A549 (cell line): ENCODE measurements around the gene C5AR1. TPM values are rescaled to one million over a fixed set of nuclear protein-coding genes. Genes with fewer than 3 reads are reported as not detected.

Experiments
- ATAC-seq, 2 experiments: fragments of 200-7000 bp in 1 of 2; fragments of >200 bp in 1 of 2; cut with Nextera tagmentation in 1 of 2; cut with Tn5 transposase in 1 of 2; 3 replicates each; pipeline versions ENCODE4 v1.8.0 to v1.9.1; 2018 to 2020; ENCODE audit warnings: mild to moderate bottlenecking in 1 of 2, moderate library complexity in 1 of 2
- CTCF ChIA-PET: fragments of 300-600 bp; sonication (Branson Sonifier 250); formaldehyde crosslinking; extraction: SDS; loops from one replicate; lab custom pipeline; 2021; ENCODE audit warnings: antibody characterized with exemption, inconsistent platforms; lab: Yijun Ruan, JAX
- POLR2A ChIA-PET: fragments of 350-600 bp; formaldehyde crosslinking; extraction: SDS; loops from one replicate; lab custom pipeline; 2021; ENCODE audit warnings: antibody characterized with exemption, inconsistent platforms; lab: Yijun Ruan, JAX
- DNase-seq, 2 experiments: peaks; one replicate each; pipeline versions ENCODE4 v3.0.0 to v3.0.0-alpha.2; 2011 to 2016; ENCODE audit warnings: low read depth in 1 of 2, low spot score in 1 of 2
- FAIRE-seq: peaks from 2 replicates; lab custom pipeline; 2011; peaks lifted over from hg19 to GRCh38; lab: Jason Lieb, UNC
- H3K27ac ChIP-seq, 2 experiments: fragments of >200 bp; sonication (Bioruptor Twin); formaldehyde crosslinking; 3 replicates each; pipeline ENCODE4 v1.5.1; 2016 to 2017
- H3K4me1 ChIP-seq: fragments of >200 bp; sonication (Bioruptor Twin); formaldehyde crosslinking; 3 replicates; pipeline ENCODE4 v1.6.1; 2016
- H3K4me2 ChIP-seq: fragments of >200 bp; sonication (Bioruptor Twin); formaldehyde crosslinking; 3 replicates; pipeline ENCODE4 v1.6.1; 2016
- H3K4me3 ChIP-seq: fragments of >200 bp; sonication (Bioruptor Twin); formaldehyde crosslinking; 3 replicates; pipeline ENCODE4 v1.5.1; 2016
- H3K9me3 ChIP-seq: fragments of >200 bp; sonication (Bioruptor Twin); formaldehyde crosslinking; 3 replicates; pipeline ENCODE4 v1.6.1; 2016
- CHD2 ChIP-seq: fragments of 150-350 bp; IDR thresholded peaks from 2 replicates; pipeline ENCODE4 v1.6.1; 2014; ENCODE audit warnings: low read length; ENCODE audit not compliant: partially characterized antibody
- EP300 ChIP-seq, 2 experiments: fragments of >200 bp; sonication (Bioruptor Twin); formaldehyde crosslinking; IDR thresholded peaks; 2 replicates in 1 of 2; 3 replicates in 1 of 2; pipeline ENCODE4 v1.6.1; 2016 to 2017
- GATA3 ChIP-seq: IDR thresholded peaks from 2 replicates; pipeline ENCODE4 v1.6.1; 2012; ENCODE audit warnings: borderline replicate concordance
- HDAC2 ChIP-seq: fragments of 200-600 bp; sonication (generic); IDR thresholded peaks from 2 replicates; pipeline ENCODE4 v1.6.1; 2016
- HOXB13 ChIP-seq: fragments of 250-450 bp; sonication (Bioruptor Pico); IDR thresholded peaks from 2 replicates; pipeline ENCODE4 v1.5.0; 2020; ENCODE audit warnings: low read depth, mild to moderate bottlenecking, moderate library complexity
- JUNB ChIP-seq: fragments of >200 bp; sonication (Bioruptor Twin); formaldehyde crosslinking; IDR thresholded peaks from 2 replicates; pipeline ENCODE4 v1.6.1; 2016
- MAFK ChIP-seq: fragments of 450-650 bp; IDR thresholded peaks from 2 replicates; pipeline ENCODE4 v1.6.1; 2014; ENCODE audit not compliant: partially characterized antibody
- MYC ChIP-seq: IDR thresholded peaks from 2 replicates; pipeline ENCODE4 v1.6.1; 2012; ENCODE audit warnings: mild to moderate bottlenecking, inconsistent platforms, low read length, improper control_type of control experiment, borderline replicate concordance
- PHF8 ChIP-seq: fragments of 200-600 bp; sonication (generic); IDR thresholded peaks from 2 replicates; pipeline ENCODE4 v1.6.1; 2016; ENCODE audit warnings: low read depth, mild to moderate bottlenecking, antibody characterized with exemption, moderate library complexity, borderline replicate concordance
- RAD21 ChIP-seq, 2 experiments: fragments of >200 bp in 1 of 2; sonication (Bioruptor Twin) in 1 of 2; formaldehyde crosslinking in 1 of 2; IDR thresholded peaks in 1 of 2; conservative IDR thresholded peaks in 1 of 2; 2 replicates in 1 of 2; 3 replicates in 1 of 2; pipeline ENCODE4 v1.6.1; 2012 to 2018; ENCODE audit warnings: inconsistent platforms in 1 of 2
- RNF2 ChIP-seq: fragments of 200-600 bp; sonication (generic); IDR thresholded peaks from 2 replicates; pipeline ENCODE4 v1.6.1; 2016; ENCODE audit warnings: low read depth, mild to moderate bottlenecking, antibody characterized with exemption, moderate library complexity, borderline replicate concordance
- SMC3 ChIP-seq: fragments of >200 bp; sonication (Bioruptor Twin); formaldehyde crosslinking; IDR thresholded peaks from 3 replicates; pipeline ENCODE4 v1.6.1; 2018; ENCODE audit warnings: inconsistent platforms
- ZNF302 ChIP-seq: fragments of 250-450 bp; sonication (Bioruptor Pico); IDR thresholded peaks from 2 replicates; pipeline ENCODE4 v1.9.0; 2021; ENCODE audit warnings: inconsistent platforms, mild to moderate bottlenecking, moderate library complexity
- ZSCAN20 ChIP-seq: fragments of 250-450 bp; sonication (Bioruptor Pico); IDR thresholded peaks from 2 replicates; pipeline ENCODE4 v1.8.0; 2022; ENCODE audit warnings: mild to moderate bottlenecking, moderate library complexity
- WGBS: methylation state at CpG from one replicate; pipeline ENCODE4 v1.1.6; 2017; ENCODE audit errors: missing lambda C conversion rate; 5-methylcytosine and 5-hydroxymethylcytosine counted together
- polyA plus RNA-seq, 4 experiments: library from polyadenylated mRNA; depleted of rRNA in 3 of 4; stranded (reverse); fragments of >200 nt; fragmentation: RNase III in 1 of 4; extraction: RNeasy Plus Mini Kit Qiagen cat#74134 plus additional on column Dnase treatment in 1 of 4; gene quantifications; 2 replicates in 3 of 4; 3 replicates in 1 of 4; pipeline ENCODE4 v1.2.3, GENCODE V29; 2011 to 2017
- TF ChIP-seq, protein P1 (sequence below): fragments of 450-650 bp; IDR thresholded peaks from 2 replicates; pipeline ENCODE4 v1.6.1; 2014; ENCODE audit warnings: antibody characterized with exemption
- TF ChIP-seq, protein P2 (sequence below): fragments of >200 bp; sonication (Bioruptor Twin); formaldehyde crosslinking; IDR thresholded peaks from 3 replicates; pipeline ENCODE4 v1.5.1; 2016
- TF ChIP-seq, protein P3 (sequence below): IDR thresholded peaks from 2 replicates; pipeline ENCODE4 v1.6.1; 2012
- TF ChIP-seq, protein P4 (sequence below): fragments of 200-600 bp; sonication (generic); IDR thresholded peaks from 2 replicates; pipeline ENCODE4 v1.6.1; 2016; ENCODE audit warnings: antibody characterized with exemption, mild to moderate bottlenecking, moderate library complexity

The C5AR1 gene
- polyA plus RNA-seq, 2 of the 4 experiments (the other 2 are of a cell fraction): 1.6 to 3.4 TPM

DNA sequence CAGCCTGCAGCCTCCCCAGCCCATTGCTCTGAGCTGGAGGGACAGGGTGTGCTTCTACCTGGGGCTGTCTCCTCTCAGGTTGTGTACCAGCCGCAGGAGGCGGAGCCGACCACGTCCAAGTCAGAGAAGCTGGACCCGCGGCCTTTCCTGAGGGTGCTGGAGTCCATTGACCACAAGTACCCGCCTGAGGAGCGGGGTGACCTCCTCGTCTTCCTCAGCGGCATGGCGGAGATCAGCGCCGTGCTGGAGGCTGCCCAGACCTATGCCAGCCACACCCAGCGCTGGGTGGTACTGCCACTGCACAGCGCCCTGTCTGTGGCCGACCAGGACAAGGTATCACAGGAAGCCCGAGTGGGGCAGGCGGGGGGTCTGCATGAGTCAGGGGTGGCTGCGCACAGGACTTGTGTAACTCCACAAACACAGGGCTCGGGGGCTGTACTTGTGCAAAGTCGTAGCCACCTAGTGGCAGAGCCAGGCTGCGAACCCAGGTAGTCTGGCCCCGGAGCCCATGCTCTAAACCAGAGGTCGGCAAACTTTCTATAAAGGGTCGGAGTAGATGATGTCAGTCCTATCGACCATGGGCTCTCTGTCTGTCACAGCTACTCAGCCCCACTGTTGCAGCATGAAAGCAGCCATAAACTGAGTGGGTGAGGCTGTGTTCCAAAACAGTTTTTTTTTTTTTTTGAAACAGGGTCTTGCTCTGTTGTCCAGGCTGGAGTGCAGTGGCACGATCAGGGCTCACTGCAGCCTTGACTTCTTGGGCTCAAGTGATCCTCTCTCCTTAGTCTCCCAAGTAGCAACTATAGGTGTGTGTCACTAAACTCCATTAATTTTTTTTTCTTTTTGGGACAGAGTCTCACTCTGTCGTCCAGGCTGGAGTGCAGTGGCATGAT lies 48.4 kb downstream of the C5AR1 start:
- no peak for TF ChIP-seq ZSCAN20 (CRISPR knock-in tag)
- no peak for TF ChIP-seq HDAC2
- TF ChIP-seq CHD2: no peak
- no peak for TF ChIP-seq HOXB13
- TF ChIP-seq SMC3: peak; percentile 42; the same call in 2 of the 3 replicates
- no peak for TF ChIP-seq ZNF302 (CRISPR knock-in tag)
- peak; percentile 29 to 35; a peak in 1 of 5 replicates for TF ChIP-seq RAD21 (conservative IDR thresholded peaks at IDR 0.05 in 1 of 2, IDR thresholded peaks at IDR 0.05 in 1 of 2)
- TF ChIP-seq, protein P1, sequence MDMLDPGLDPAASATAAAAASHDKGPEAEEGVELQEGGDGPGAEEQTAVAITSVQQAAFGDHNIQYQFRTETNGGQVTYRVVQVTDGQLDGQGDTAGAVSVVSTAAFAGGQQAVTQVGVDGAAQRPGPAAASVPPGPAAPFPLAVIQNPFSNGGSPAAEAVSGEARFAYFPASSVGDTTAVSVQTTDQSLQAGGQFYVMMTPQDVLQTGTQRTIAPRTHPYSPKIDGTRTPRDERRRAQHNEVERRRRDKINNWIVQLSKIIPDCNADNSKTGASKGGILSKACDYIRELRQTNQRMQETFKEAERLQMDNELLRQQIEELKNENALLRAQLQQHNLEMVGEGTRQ: no peak
- TF ChIP-seq, protein P2, sequence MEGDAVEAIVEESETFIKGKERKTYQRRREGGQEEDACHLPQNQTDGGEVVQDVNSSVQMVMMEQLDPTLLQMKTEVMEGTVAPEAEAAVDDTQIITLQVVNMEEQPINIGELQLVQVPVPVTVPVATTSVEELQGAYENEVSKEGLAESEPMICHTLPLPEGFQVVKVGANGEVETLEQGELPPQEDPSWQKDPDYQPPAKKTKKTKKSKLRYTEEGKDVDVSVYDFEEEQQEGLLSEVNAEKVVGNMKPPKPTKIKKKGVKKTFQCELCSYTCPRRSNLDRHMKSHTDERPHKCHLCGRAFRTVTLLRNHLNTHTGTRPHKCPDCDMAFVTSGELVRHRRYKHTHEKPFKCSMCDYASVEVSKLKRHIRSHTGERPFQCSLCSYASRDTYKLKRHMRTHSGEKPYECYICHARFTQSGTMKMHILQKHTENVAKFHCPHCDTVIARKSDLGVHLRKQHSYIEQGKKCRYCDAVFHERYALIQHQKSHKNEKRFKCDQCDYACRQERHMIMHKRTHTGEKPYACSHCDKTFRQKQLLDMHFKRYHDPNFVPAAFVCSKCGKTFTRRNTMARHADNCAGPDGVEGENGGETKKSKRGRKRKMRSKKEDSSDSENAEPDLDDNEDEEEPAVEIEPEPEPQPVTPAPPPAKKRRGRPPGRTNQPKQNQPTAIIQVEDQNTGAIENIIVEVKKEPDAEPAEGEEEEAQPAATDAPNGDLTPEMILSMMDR: peak; percentile 51; the same call in 2 of the 3 replicates
- TF ChIP-seq, all 56 proteins: peak for 3
- no peak overlapping the region for H3K4me3 ChIP-seq
- ATAC-seq (peak; percentile 75 to 86), DNase-seq (peak; percentile 49 to 72), FAIRE-seq (no peak)
- WGBS: 84% methylated on average over 16 of the region's 28 CpGs
- no peak overlapping the region for H3K27ac ChIP-seq
- H3K9me3 ChIP-seq: no peaks in the 10 kb centered on the region
- POLR2A ChIA-PET: interaction anchor here (1.1 kb wide), 1 partner anchor 9 kb away, joined by 3 read pairs; no protein-coding TSS in a partner anchor
- CTCF ChIA-PET: interaction anchor here (0.5 to 9.6 kb wide), 18 partner anchors 9 to 76 kb away, joined by 3 to 103 read pairs (median 4); partner anchors contain the start of gene DHX34
- H3K4me1 ChIP-seq: no peaks in the 10 kb centered on the region
- H3K4me2 ChIP-seq: no peak overlapping the region

DNA sequence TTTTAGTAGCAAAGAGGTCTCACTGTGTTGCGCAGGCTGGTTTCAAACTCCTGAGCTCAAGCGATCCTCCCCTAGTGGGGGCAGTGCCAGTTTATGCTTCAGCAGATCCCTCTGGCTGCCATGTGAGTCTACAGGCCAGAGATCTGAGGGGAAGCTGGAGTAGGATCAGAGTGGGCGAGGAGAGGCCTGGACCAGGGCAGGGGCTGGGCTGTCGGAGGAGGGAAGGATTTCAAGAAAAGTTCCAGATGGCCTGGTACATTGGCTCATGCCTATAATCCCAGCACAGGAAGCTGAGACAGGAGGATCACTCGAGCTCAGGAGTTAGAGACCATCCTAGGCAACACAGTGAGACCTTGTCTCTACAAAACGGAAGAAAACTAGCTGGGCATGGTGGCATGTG lies 49.3 kb downstream of the C5AR1 start:
- Histone ChIP-seq H3K4me1 (no peaks in the 10 kb centered on the region), H3K27ac (no peak overlapping the region), H3K4me3 (no peak overlapping the region), H3K9me3 (no peaks in the 10 kb centered on the region), H3K4me2 (no peak overlapping the region)
- WGBS: 91% methylated on average over 6 of the region's 6 CpGs
- TF ChIP-seq ZSCAN20 (CRISPR knock-in tag): no peak
- TF ChIP-seq, protein P3, sequence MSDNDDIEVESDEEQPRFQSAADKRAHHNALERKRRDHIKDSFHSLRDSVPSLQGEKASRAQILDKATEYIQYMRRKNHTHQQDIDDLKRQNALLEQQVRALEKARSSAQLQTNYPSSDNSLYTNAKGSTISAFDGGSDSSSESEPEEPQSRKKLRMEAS: no peak
- no peak for TF ChIP-seq JUNB
- no peak for TF ChIP-seq MYC
- TF ChIP-seq, protein P4, sequence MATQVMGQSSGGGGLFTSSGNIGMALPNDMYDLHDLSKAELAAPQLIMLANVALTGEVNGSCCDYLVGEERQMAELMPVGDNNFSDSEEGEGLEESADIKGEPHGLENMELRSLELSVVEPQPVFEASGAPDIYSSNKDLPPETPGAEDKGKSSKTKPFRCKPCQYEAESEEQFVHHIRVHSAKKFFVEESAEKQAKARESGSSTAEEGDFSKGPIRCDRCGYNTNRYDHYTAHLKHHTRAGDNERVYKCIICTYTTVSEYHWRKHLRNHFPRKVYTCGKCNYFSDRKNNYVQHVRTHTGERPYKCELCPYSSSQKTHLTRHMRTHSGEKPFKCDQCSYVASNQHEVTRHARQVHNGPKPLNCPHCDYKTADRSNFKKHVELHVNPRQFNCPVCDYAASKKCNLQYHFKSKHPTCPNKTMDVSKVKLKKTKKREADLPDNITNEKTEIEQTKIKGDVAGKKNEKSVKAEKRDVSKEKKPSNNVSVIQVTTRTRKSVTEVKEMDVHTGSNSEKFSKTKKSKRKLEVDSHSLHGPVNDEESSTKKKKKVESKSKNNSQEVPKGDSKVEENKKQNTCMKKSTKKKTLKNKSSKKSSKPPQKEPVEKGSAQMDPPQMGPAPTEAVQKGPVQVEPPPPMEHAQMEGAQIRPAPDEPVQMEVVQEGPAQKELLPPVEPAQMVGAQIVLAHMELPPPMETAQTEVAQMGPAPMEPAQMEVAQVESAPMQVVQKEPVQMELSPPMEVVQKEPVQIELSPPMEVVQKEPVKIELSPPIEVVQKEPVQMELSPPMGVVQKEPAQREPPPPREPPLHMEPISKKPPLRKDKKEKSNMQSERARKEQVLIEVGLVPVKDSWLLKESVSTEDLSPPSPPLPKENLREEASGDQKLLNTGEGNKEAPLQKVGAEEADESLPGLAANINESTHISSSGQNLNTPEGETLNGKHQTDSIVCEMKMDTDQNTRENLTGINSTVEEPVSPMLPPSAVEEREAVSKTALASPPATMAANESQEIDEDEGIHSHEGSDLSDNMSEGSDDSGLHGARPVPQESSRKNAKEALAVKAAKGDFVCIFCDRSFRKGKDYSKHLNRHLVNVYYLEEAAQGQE: no peak
- no peak for TF ChIP-seq EP300 (IDR thresholded peaks at IDR 0.05)
- no peak for TF ChIP-seq RNF2
- no peak for TF ChIP-seq PHF8
- TF ChIP-seq MAFK: no peak
- no peak for TF ChIP-seq HDAC2
- no peak for TF ChIP-seq GATA3
- FAIRE-seq (no peak), ATAC-seq (no peak), DNase-seq (no peak)
- POLR2A ChIA-PET: interaction anchor here (0.6 to 1.5 kb wide), 3 partner anchors 10 to 903 kb away, joined by 3 to 9 read pairs (median 5); partner anchors contain the start of gene DHX34
- CTCF ChIA-PET: interaction anchor here (0.7 to 9.6 kb wide), 11 partner anchors 10 to 70 kb away, joined by 3 to 103 read pairs (median 5); partner anchors contain the start of gene DHX34
